Fibroblast of lung (primary cell): ENCODE measurements around the gene PDK3.

Experiments
- CTCF ChIP-seq, 2 donors: IDR thresholded peaks in 1 of 2; conservative IDR thresholded peaks in 1 of 2; 1 replicate in 1 of 2; 2 replicates in 1 of 2; pipeline ENCODE4 v1.5.1; 2011 to 2012; ENCODE audit warnings: low read length in 2 of 2, control low read depth in 1 of 2, inconsistent platforms in 1 of 2, low read depth in 1 of 2, mild to moderate bottlenecking in 1 of 2
- EZH2 ChIP-seq: IDR thresholded peaks from 2 replicates; pipeline ENCODE4 v1.5.1; 2012; ENCODE audit warnings: low read length, control low read depth, mild to moderate bottlenecking; ENCODE audit errors: missing control alignments

DNA sequence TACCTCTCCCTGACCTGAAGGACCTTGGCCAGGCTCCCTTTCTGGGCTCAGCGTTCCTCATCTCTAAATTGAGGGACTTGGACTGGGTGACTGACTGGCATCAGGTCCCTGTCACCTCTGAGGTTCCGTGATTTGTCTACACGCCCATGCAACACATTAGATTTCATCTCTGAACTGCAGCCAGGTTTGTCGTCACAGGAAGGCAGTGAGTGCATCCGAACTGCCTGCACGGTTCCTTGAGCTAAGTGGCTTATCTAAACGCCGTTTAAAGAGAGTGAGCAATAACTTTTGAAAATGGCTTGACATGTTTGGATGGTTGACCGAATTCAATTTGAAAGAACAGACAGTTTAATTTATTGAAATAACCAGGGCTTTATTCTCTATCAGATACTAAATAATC is 112.0 kb downstream of the PDK3 start:
- TF ChIP-seq CTCF (conservative IDR thresholded peaks at IDR 0.05 in 1 of 2, IDR thresholded peaks at IDR 0.05 in 1 of 2; ENCODE audit: low read depth in 1 of 2, low read length in 2 of 2) (no peak), EZH2 (no peak)
